C4-2B (cell line): ENCODE data around the gene PIGQ.
A peak's percentile ranks its signal among the peaks of the same experiment; 100 is the strongest.

Source experiments
- H3K27ac ChIP-seq: fragments of 450-650 bp; 2 replicates; pipeline ENCODE4 v1.5.1; 2017
- ZFX ChIP-seq: fragments of 450-650 bp; IDR thresholded peaks from 2 replicates; pipeline ENCODE4 v1.6.1; 2017
- TF ChIP-seq, protein P1 (sequence below): fragments of 450-650 bp; conservative IDR thresholded peaks from 2 replicates; pipeline ENCODE4 v1.5.1; 2017; ENCODE audit warnings: mild to moderate bottlenecking

PIGQ gene

DNA sequence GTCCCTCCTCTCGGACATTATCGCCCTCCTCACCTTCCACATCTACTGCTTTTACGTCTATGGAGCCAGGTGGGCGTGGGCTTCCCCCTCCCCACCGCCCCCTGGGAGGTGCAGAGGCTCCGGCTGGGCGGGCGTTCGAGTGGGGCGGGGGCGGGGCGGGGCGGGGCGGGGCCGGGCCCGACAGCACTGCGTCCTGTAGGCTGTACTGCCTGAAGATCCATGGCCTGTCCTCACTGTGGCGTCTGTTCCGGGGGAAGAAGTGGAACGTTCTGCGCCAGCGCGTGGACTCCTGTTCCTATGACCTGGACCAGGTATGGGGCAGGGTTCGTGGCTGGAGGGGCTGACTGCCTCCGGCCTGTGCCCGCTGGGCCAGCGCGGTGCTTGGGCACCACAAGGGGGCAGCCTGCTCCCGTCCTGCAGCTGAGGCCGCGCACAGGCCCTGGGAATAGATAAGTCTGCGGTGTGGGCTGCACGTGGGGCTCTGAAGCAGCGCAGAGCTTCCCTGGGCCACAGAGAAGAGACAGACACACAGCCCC is 9.2 kb downstream of the PIGQ start:
- TF ChIP-seq, protein P1, sequence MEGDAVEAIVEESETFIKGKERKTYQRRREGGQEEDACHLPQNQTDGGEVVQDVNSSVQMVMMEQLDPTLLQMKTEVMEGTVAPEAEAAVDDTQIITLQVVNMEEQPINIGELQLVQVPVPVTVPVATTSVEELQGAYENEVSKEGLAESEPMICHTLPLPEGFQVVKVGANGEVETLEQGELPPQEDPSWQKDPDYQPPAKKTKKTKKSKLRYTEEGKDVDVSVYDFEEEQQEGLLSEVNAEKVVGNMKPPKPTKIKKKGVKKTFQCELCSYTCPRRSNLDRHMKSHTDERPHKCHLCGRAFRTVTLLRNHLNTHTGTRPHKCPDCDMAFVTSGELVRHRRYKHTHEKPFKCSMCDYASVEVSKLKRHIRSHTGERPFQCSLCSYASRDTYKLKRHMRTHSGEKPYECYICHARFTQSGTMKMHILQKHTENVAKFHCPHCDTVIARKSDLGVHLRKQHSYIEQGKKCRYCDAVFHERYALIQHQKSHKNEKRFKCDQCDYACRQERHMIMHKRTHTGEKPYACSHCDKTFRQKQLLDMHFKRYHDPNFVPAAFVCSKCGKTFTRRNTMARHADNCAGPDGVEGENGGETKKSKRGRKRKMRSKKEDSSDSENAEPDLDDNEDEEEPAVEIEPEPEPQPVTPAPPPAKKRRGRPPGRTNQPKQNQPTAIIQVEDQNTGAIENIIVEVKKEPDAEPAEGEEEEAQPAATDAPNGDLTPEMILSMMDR: peak; percentile 80
- no peak for TF ChIP-seq ZFX
- H3K27ac ChIP-seq: no peak overlapping the region

DNA sequence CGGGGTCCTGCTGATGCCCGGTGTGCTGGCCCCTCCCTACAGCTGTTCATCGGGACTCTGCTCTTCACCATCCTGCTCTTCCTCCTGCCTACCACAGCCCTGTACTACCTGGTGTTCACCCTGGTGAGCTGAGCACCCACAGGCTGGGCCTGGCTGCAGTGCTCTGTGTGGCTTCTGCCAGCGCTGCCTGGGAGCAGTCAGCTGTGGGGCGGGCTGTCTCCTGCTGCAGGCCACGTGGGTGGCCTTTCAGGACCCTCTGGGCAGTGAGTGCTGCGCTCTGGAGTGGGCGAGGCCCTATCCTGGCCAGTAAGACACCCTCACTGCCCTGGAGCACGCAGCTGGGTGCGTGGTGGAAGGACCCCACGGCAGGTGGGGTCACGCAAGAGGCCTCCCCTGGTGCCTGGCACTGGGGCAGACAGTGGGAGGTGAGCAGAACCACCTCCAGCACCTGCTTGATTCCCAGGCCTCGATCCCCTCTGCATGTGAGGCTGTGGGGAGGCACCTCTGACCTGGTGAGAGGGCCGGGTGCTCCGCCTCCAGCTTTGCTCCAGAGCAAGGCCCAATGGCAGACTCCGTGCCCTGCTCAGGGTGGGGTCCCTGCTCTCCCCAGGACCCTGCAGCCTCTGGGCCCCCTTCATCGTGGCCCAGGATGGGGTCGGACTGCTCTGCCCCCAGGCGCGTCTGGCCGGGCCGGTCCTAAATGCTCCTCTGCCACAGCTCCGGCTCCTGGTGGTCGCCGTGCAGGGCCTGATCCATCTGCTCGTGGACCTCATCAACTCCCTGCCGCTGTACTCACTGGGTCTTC is 10.6 kb downstream of the PIGQ start:
- no peak overlapping the region for H3K27ac ChIP-seq
- TF ChIP-seq, protein P1: no peak
- no peak for TF ChIP-seq ZFX

DNA sequence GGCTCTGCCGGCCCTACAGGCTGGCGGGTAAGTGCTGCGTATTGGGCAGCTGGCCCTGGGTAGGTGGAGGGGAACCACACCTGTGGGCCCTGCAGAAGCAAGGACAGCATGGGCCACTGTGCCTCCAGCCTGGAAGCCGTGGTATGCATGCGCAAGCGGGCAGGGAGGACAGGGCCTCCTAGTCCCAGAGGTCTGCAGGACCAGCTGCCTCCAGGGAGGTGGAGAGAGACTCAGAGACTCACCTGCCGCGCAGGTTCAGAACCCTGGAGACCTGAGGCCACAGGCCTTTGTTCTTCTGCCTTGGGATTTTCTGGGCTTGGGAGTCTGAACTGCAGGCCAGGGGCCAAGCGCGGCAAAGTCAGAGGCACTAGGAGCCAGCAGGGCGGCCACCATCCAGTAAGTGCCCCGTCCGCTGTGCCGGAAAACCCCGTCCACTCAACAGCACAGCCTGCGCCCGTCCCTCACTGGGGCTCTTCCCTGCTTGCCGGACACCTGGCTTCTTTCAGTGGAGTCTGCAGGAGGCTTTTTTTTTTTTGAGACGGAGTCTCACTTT is 11.3 kb downstream of the PIGQ start:
- no peak overlapping the region for H3K27ac ChIP-seq
- TF ChIP-seq, protein P1: no peak
- no peak for TF ChIP-seq ZFX

DNA sequence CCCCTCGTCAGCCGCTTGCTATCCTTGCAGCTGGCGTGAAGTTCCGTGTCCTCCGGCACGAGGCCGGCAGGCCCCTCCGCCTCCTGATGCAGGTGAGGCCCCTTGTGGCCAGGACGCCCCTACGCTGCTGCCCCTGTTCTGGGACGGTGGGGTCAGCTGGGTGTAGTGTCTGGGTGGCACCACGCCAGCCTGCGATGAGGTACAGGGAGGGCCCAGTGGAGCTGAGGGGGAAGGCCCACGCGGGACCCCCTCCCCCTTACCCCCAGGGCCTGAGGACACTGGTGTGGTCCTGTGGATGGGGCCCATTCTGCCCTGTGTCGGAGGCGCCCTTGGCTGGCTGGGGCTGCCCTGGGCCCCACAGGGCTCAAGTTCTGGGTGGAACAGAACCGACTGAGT is 12.4 kb downstream of the PIGQ start:
- TF ChIP-seq ZFX: no peak
- TF ChIP-seq, protein P1: no peak
- H3K27ac ChIP-seq: no peak overlapping the region

DNA sequence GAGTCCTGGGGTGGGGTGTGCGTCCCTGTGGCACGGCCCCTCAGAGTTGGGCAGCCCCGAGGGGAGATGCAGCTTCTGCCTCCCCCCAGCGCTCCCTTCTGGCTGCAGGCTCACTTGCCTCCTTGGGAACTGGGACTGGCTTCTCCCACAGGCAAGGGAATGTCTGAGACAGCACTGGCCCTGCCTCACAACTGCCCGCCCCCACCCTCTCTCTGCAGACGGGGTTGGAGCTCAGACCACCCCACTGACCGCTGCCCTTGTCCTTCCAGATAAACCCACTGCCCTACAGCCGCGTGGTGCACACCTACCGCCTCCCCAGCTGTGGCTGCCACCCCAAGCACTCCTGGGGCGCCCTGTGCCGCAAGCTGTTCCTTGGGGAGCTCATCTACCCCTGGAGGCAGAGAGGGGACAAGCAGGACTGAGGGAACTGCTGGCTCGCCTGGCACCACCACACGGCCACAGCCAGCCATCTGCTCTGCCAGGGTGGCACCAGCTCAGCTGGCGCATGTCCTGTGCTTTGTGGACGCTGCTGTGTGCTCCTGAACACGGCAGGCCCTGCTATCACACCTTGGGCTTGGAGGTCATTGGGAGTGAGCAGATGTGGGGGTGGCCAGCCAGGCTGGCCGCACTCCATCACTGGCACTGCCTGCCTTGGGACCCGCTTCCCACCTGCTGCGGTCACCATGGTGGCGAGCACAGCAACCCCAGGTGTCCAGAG is 13.0 kb downstream of the PIGQ start:
- no peak for TF ChIP-seq ZFX
- TF ChIP-seq, protein P1: no peak
- peak overlapping the region; percentile 8; the same call in 1 of the 2 replicates for H3K27ac ChIP-seq

DNA sequence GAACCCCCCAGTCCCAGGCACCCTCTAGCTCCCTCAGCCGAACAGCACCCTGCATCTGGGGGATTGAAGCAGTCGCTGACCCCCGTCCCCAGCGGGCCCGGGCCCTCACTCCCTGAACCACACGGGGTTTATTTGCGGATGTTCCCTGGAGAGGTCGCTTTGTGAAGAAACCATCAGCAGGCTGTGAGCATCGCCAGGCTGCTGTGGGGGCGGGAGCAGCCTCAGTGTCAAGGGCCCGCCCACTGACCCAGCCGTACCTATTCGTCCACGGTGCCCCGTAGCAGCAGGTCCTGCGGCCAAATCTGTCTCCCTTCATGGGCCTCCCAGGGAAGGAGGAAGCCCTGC is 13.7 kb downstream of the PIGQ start:
- TF ChIP-seq, protein P1: no peak
- no peak for TF ChIP-seq ZFX
- H3K27ac ChIP-seq: no peak overlapping the region
